Activated CD4-positive, alpha-beta memory T cell treated with anti-CD3 and anti-CD28 coated beads for 36 hours (primary cell): Measurements from ENCODE around the gene EWSR1. TPM values are rescaled to one million over a fixed set of nuclear protein-coding genes. Genes with fewer than 3 reads are reported as not detected.

ENCODE experiments used
- CTCF ChIA-PET: fragments of 350-600 bp; sonication (Branson Sonifier 250); formaldehyde crosslinking; loops from one replicate; lab custom pipeline; 2021; ENCODE audit warnings: antibody characterized with exemption, inconsistent platforms; lab: Charles Lee
- POLR2A ChIA-PET: fragments of 350-600 bp; sonication (Branson Sonifier 250); formaldehyde crosslinking; loops from one replicate; lab custom pipeline; 2021; ENCODE audit warnings: antibody characterized with exemption; lab: Charles Lee
- DNase-seq: peaks from one replicate; pipeline ENCODE4 v3.0.0-alpha.2; 2020
- H3K27ac Mint-ChIP-seq: one replicate; pipeline ENCODE4 v1.8.0; 2021; ENCODE audit warnings: mixed read lengths
- H3K27me3 Mint-ChIP-seq: one replicate; pipeline ENCODE4 v1.8.0; 2021; ENCODE audit warnings: mixed read lengths
- H3K36me3 Mint-ChIP-seq: one replicate; pipeline ENCODE4 v1.8.0; 2021; ENCODE audit warnings: mixed read lengths
- H3K4me1 Mint-ChIP-seq: one replicate; pipeline ENCODE4 v1.8.0; 2021; ENCODE audit warnings: low read depth, mixed read lengths
- H3K4me3 Mint-ChIP-seq: one replicate; pipeline ENCODE4 v1.8.0; 2021; ENCODE audit warnings: mild to moderate bottlenecking, mixed read lengths
- H3K9me3 Mint-ChIP-seq: one replicate; pipeline ENCODE4 v1.8.0; 2021; ENCODE audit warnings: mixed read lengths
- intact Hi-C: fragments of 100-400 bp; cut with micrococcal nuclease; formaldehyde crosslinking; loops from one replicate; pipeline ENCODE4 v1.15.1; 2023
- total RNA-seq, 2 experiments: library from RNA; stranded (reverse); gene quantifications; one replicate each; pipeline ENCODE4 v1.2.3, GENCODE V29; 2021

Gene EWSR1
- total RNA-seq, 2 experiments from 2014 or later = 286 to 302 TPM

DNA sequence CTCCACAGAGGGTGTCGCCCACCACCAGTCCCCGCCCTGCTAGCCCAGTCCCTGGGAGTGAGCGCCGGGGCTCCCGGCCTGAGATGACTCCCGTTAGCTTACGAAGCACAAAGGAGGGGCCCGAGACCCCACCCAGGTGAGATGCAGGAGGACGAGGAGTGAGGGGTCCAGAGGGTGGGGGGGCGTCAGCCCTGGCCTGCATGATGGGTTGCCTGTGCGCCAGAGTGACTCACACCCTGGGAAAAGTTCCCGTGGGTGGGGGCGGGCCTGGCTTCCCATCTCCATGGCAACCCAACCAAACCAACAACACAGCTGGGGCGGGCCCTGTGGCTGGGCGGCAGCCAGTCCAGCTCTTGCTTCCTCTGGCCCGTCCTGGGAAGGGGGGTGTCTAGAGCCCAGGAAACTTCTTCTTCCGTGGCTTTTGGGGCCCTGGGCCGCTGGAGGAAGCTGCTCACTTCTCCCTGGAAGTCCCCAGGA lies 42.8 kb downstream of the EWSR1 start:
- intact Hi-C loops = no loop called here
- Mint-ChIP-seq H3K4me3 (no peak overlapping the region), H3K27me3 (peaks cover 31% of the 10 kb centered on the region), H3K36me3 (no peaks in the 10 kb centered on the region), H3K9me3 (no peaks in the 10 kb centered on the region), H3K27ac (no peak overlapping the region), H3K4me1 (peaks cover 38% of the 10 kb centered on the region)
- peak; percentile 87 for DNase-seq
- CTCF ChIA-PET = interaction anchor here (0.6 kb wide), 1 partner anchor 13 kb away, joined by 3 read pairs; no protein-coding TSS in a partner anchor
- POLR2A ChIA-PET = no interaction called here

GRCh38 chr22:29311464-29312217 lies 43.6 kb downstream of the EWSR1 start:
- peaks cover 37% of the 10 kb centered on the region for H3K27me3 Mint-ChIP-seq
- H3K4me1 Mint-ChIP-seq = peaks cover 37% of the 10 kb centered on the region
- POLR2A ChIA-PET = no interaction called here
- H3K36me3 Mint-ChIP-seq = no peaks in the 10 kb centered on the region
- no peak overlapping the region for H3K27ac Mint-ChIP-seq
- CTCF ChIA-PET = interaction anchor here (0.6 kb wide), 1 partner anchor 14 kb away, joined by 3 read pairs; no protein-coding TSS in a partner anchor
- intact Hi-C loops = no loop called here
- no peak for DNase-seq
- no peaks in the 10 kb centered on the region for H3K9me3 Mint-ChIP-seq
- H3K4me3 Mint-ChIP-seq = no peak overlapping the region

- CTCF ChIA-PET = interaction anchor here (0.6 to 1.9 kb wide), 6 partner anchors 9 to 641 kb away, joined by 3 to 9 read pairs (median 3); partner anchors contain the start of gene EMID1
- Mint-ChIP-seq H3K27me3 (peaks cover 39% of the 10 kb centered on the region), H3K4me1 (peaks cover 34% of the 10 kb centered on the region), H3K4me3 (no peak overlapping the region), H3K36me3 (no peaks in the 10 kb centered on the region), H3K9me3 (no peaks in the 10 kb centered on the region), H3K27ac (no peak overlapping the region)
- POLR2A ChIA-PET = no interaction called here
- intact Hi-C loops = no loop called here
- peak; percentile 9 for DNase-seq
These were observed 44.4 kb downstream of the EWSR1 start for GRCh38 chr22:29312218-29313125.

DNA sequence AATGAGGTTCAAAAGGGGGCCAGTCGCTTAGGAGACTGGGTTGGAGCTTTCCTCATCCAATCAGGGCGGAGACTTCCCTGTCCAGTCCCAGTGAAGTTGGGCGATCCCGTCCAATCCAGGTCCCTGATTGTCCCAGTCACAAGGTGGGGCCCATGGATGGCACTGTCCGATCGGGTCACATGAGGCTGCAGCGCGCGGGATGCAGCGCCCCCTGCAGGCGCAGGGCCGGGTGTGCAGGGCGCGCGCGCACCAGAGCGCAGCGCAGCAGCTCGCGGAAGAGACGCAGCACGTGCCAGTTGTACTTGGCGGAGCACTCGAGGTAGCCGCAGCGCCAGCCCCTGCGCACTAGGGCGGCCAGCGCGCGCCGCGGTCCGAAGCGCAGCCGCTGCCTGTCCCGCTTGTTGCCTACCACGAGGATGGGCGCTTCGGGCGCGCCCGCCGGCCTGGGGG lies 45.1 kb downstream of the EWSR1 start:
- DNase-seq = peak; percentile 52
- no peaks in the 10 kb centered on the region for H3K9me3 Mint-ChIP-seq
- ChIA-PET CTCF (interaction anchor here (0.7 to 1.9 kb wide), 6 partner anchors 9 to 107 kb away, joined by 3 to 9 read pairs (median 3); partner anchors contain the start of gene EMID1), POLR2A (interaction anchor here (1.4 kb wide), 1 partner anchor 43 kb away, joined by 3 read pairs; no protein-coding TSS in a partner anchor)
- H3K4me3 Mint-ChIP-seq = no peak overlapping the region
- no peak overlapping the region for H3K27ac Mint-ChIP-seq
- H3K27me3 Mint-ChIP-seq = peaks cover 39% of the 10 kb centered on the region
- H3K36me3 Mint-ChIP-seq = no peaks in the 10 kb centered on the region
- peaks cover 34% of the 10 kb centered on the region for H3K4me1 Mint-ChIP-seq
- intact Hi-C loops = no loop called here

DNA sequence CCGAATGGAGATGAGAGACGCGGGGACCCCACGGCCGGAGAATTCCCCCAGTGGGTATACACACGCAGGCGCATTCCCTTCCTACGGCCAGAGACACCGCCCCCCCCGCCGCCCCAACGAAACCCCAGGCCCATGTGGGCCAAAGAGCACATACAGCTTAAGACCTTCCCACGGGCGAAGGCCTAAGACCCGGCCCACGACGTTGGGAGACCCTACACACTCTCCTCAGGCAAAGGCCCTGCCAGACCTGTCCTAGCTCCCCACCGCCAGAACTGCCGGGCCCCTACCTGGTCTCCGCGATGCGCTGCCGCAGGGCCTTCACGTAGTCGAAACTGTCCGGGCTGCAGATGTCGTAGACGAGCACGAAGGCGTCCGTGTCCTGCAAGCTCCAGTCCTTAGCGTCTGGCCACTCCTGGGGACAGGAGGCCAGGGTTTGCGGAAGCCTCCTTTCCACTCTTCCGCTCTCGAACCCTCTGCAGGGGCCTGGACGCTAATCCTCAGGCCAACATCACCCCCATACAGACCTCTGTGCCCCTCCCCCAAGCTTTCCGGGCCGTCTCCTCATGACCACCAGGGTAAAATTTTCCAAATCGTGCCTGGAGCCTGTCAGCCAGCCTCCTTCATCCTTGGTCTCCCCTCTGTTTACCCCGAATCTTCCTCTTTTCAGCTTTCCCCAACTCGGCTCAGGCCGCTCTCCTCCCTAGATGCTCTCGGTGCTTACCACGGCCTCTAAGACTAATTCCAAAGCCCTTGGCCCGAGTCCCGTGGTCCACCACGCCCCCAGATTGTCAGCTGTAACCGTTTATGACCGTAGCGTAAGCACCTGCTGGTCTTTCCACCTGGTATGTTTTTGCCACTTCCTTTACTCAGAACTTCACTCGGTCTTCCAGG lies 45.8 kb downstream of the EWSR1 start:
- ChIA-PET CTCF (interaction anchor here (0.7 to 1.9 kb wide), 5 partner anchors 9 to 108 kb away, joined by 3 to 9 read pairs (median 3); partner anchors contain the start of gene EMID1), POLR2A (interaction anchor here (1.4 kb wide), 1 partner anchor 44 kb away, joined by 3 read pairs; no protein-coding TSS in a partner anchor)
- H3K36me3 Mint-ChIP-seq = no peaks in the 10 kb centered on the region
- H3K27ac Mint-ChIP-seq = no peak overlapping the region
- H3K9me3 Mint-ChIP-seq = no peaks in the 10 kb centered on the region
- peaks cover 30% of the 10 kb centered on the region for H3K4me1 Mint-ChIP-seq
- H3K27me3 Mint-ChIP-seq = peaks cover 39% of the 10 kb centered on the region
- DNase-seq = no peak
- intact Hi-C loops = no loop called here
- no peak overlapping the region for H3K4me3 Mint-ChIP-seq

- Mint-ChIP-seq H3K27ac (no peak overlapping the region), H3K9me3 (no peaks in the 10 kb centered on the region), H3K4me3 (peak overlapping the region; percentile 1), H3K36me3 (no peaks in the 10 kb centered on the region), H3K4me1 (peaks cover 26% of the 10 kb centered on the region), H3K27me3 (peaks cover 39% of the 10 kb centered on the region)
- CTCF ChIA-PET = no interaction called here
- intact Hi-C loops = no loop called here
- POLR2A ChIA-PET = interaction anchor here (1.4 kb wide), 1 partner anchor 45 kb away, joined by 3 read pairs; no protein-coding TSS in a partner anchor
- no peak for DNase-seq
These were observed 46.6 kb downstream of the EWSR1 start for GRCh38 chr22:29314537-29315285.

DNA sequence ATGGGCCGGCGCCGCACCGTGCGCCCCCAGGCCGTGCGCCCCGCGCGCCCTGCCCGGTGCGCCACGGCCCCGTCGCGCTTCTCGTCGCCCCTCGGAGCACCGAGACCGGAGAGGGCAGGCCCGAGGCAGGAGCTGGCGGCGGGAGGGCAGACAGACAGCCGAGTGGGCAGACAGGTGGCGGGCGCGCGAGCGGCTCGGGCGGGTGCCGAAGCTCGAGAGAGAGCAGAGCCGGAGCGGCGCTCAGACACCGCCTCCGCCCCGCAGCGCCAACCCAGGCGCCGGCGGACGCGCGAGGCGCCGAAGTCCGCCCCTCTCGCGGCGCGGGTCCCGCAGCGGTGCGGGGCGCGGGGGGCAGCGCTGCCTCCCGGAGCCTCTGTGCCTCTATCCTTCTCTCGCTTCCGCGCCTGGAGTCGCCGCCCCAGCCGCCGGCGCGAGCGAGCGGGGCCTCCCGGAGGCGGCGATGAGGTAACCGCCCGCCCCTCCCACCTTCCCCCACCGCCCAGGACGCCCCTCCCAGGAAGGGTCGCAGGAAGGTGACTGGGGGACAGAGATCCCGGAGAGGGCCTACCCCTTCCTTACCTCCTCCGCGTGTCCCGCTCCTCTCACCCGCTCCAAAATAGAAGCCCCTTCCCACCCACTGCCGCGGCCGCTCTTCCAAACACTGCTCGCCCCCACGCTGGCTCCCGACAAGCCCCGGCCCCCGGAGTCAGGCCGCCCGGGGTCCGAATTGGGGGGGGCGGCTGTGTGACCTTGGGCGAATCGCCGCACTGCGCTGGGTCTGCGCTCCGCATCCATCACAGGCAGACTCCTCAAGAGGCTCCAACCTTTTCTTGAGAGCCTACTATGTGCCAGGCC lies 47.4 kb downstream of the EWSR1 start, which contains the start of gene RASL10A:
TSS of gene RASL10A (minus strand) at position 412 of the 855 bp plus-strand sequence. CDS start 451 bp downstream, outside the sequence.
- no peaks in the 10 kb centered on the region for H3K36me3 Mint-ChIP-seq
- intact Hi-C loops = no loop called here
- peak within 1 kb of the TSS; percentile 1 for H3K4me3 Mint-ChIP-seq
- peaks cover 26% of the 10 kb centered on the region for H3K4me1 Mint-ChIP-seq
- POLR2A ChIA-PET = no interaction called here
- peaks cover 39% of the 10 kb centered on the region for H3K27me3 Mint-ChIP-seq
- no peak within 1 kb of the TSS for H3K27ac Mint-ChIP-seq
- no peak for DNase-seq
- no peaks in the 10 kb centered on the region for H3K9me3 Mint-ChIP-seq
- CTCF ChIA-PET = interaction anchor here (0.6 kb wide), 1 partner anchor 11 kb away, joined by 3 read pairs; no protein-coding TSS in a partner anchor

- Mint-ChIP-seq H3K4me1 (peaks cover 21% of the 10 kb centered on the region), H3K4me3 (no peak overlapping the region), H3K9me3 (no peaks in the 10 kb centered on the region), H3K27me3 (peaks cover 37% of the 10 kb centered on the region), H3K36me3 (no peaks in the 10 kb centered on the region), H3K27ac (no peak overlapping the region)
- DNase-seq = no peak
- POLR2A ChIA-PET = interaction anchor here (0.7 kb wide), 1 partner anchor 23 kb away, joined by 4 read pairs; no protein-coding TSS in a partner anchor
- CTCF ChIA-PET = no interaction called here
- intact Hi-C loops = no loop called here
These were observed 48.2 kb downstream of the EWSR1 start for GRCh38 chr22:29316141-29316828.

DNA sequence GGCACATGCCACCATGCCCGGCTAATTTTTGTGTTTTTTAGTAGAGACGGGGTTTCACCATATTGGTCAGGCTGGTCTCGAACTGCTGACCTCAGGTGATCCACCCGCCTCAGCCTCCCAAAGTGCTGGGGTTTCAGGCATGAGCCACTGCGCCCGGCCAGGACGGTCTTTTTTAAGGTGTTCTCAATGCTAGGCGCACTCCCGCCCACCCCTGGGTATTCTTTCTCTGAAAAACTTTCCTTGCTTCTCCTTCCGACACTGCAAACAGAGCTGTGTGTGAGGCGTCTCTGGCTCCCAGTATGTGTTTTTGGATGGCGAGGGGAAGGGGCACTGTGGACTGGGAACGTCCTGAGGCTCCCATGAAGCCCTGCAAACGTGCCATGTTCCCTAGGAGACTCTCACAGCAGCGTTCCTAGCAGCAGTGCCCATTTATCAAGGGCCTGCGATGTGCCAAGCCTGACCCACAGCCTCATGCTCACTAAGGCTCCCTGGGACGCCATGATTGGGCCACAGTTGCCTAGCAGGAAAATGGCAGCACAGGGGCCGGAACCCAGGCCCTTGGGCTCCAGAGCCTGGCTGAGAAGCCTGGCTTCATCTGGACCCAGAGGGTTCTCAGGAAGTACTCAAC lies 49.9 kb downstream of the EWSR1 start:
- ChIA-PET POLR2A (no interaction called here), CTCF (no interaction called here)
- Mint-ChIP-seq H3K27me3 (peaks cover 29% of the 10 kb centered on the region), H3K4me1 (peaks cover 16% of the 10 kb centered on the region), H3K9me3 (no peaks in the 10 kb centered on the region), H3K27ac (no peak overlapping the region), H3K4me3 (no peak overlapping the region), H3K36me3 (no peaks in the 10 kb centered on the region)
- intact Hi-C loops = no loop called here
- no peak for DNase-seq
